Transverse colon (tissue), 4 donors: ENCODE measurements around the gene PPIG. TPM values are rescaled to one million over a fixed set of nuclear protein-coding genes. Genes with fewer than 3 reads are reported as not detected.
"Not testable (repeated sequence)": the region's sequence is repeated elsewhere in the genome, so short reads cannot be mapped to it uniquely, and the experiment has no call there.

ENCODE experiments used
- DNase-seq: peaks from one replicate; pipeline ENCODE4 v3.0.0-alpha.2; 2019
- H3K27ac ChIP-seq, 4 donors: fragments of 200-600 bp; sonication (generic); 2 replicates each; pipeline ENCODE4 v1.5.1; 2016 to 2018; ENCODE audit warnings: inconsistent platforms in 4 of 4
- H3K27me3 ChIP-seq: fragments of 200-600 bp; sonication (generic); 2 replicates; pipeline ENCODE4 v1.5.1; 2017; ENCODE audit warnings: inconsistent platforms
- H3K36me3 ChIP-seq, 4 donors: fragments of 200-600 bp; sonication (generic); 2 replicates each; pipeline ENCODE4 v1.5.1; 2017 to 2019; ENCODE audit warnings: inconsistent platforms in 4 of 4
- H3K4me1 ChIP-seq, 4 donors: fragments of 200-600 bp; sonication (generic); 2 replicates each; pipeline ENCODE4 v1.5.1; 2017 to 2020; ENCODE audit warnings: inconsistent platforms in 4 of 4
- H3K4me3 ChIP-seq, 4 donors: fragments of 200-600 bp; sonication (generic); 1 replicate in 1 of 4; 2 replicates in 3 of 4; pipeline versions ENCODE4 v1.5.1 to v1.6.1; 2017 to 2019; ENCODE audit warnings: inconsistent platforms in 4 of 4
- H3K9me3 ChIP-seq, 2 donors: fragments of 200-600 bp; sonication (generic); 2 replicates each; pipeline ENCODE4 v1.5.1; 2017 to 2019; ENCODE audit warnings: inconsistent platforms in 2 of 2
- CTCF ChIP-seq, 5 experiments: fragments of 200-600 bp in 3 of 5; fragments of 450-650 bp in 2 of 5; sonication (generic) in 3 of 5; IDR thresholded peaks; 1 replicate in 2 of 5; 2 replicates in 3 of 5; pipeline ENCODE4 v1.5.1; 2016 to 2017; ENCODE audit warnings: antibody characterized with exemption in 5 of 5, inconsistent platforms in 3 of 5, mild to moderate bottlenecking in 2 of 5, moderate library complexity in 1 of 5
- EP300 ChIP-seq: sonication (generic); formaldehyde crosslinking; IDR thresholded peaks from one replicate; pipeline ENCODE4 v1.6.1; 2017; ENCODE audit warnings: antibody characterized with exemption, low read depth
- POLR2A ChIP-seq: fragments of 450-650 bp; IDR thresholded peaks from one replicate; pipeline ENCODE4 v1.6.1; 2016; ENCODE audit warnings: antibody characterized with exemption, mild to moderate bottlenecking, moderate library complexity
- POLR2AphosphoS5 ChIP-seq, 3 donors: sonication (generic); formaldehyde crosslinking; IDR thresholded peaks; one replicate each; pipeline ENCODE4 v1.6.1; 2016; ENCODE audit warnings: antibody characterized with exemption in 3 of 3
- WGBS, 2 donors: methylation state at CpG; one replicate each; pipeline ENCODE4 v1.1.5; 2018; ENCODE audit warnings: low coverage in 1 of 2; 5-methylcytosine and 5-hydroxymethylcytosine counted together
- in situ Hi-C, 4 donors: fragments of 200-750 bp; cut with MboI; loops; one replicate each; pipeline versions ENCODE4 v1.15.0 to v1.15.1; 2017; ENCODE audit warnings: low sequenced_read_pairs in 3 of 4, low pct_ligation_motif_present in 1 of 4, low pct_unique_long_range_greater_than_20kb in 1 of 4
- intact Hi-C: fragments of 100-400 bp; cut with DNase I; formaldehyde crosslinking; loops from one replicate; pipeline ENCODE4 v1.15.1; 2023; ENCODE audit warnings: low total_unique reads
- total RNA-seq, 4 donors: library from RNA; depleted of rRNA; stranded (reverse); fragments of >200 nt; gene quantifications; one replicate each; pipeline ENCODE4 v1.1.0, GENCODE V29; 2016

The PPIG gene
- total RNA-seq, 4 donors from 2014 or later, result 25.9 to 55.7 (median 44.4) TPM

- no peaks in the 10 kb centered on the region for H3K27me3 ChIP-seq
- H3K36me3 ChIP-seq, result peaks cover 0 to 4% (median 0%) of the 10 kb centered on the region in 4 donors
- in situ Hi-C loops, result no loop called here
- H3K9me3 ChIP-seq, result no peaks in the 10 kb centered on the region
- H3K4me3 ChIP-seq, result peak within 1 kb of the TSS; percentile 55 to 83 (median 69)
- peak; percentile 94 for DNase-seq
- intact Hi-C loops, result no loop called here
- TF ChIP-seq CTCF (IDR thresholded peaks at IDR 0.05) (no peak), POLR2A (peak; percentile 50), POLR2AphosphoS5 (IDR thresholded peaks at IDR 0.05) (peak; percentile 72 to 86 (median 76)), EP300 (no peak)
- peak within 1 kb of the TSS; percentile 81 to 88 (median 84) for H3K27ac ChIP-seq
- WGBS, 2 donors, result 0% methylated on average over 4 to 33 of the region's 33 CpGs
- peaks cover 0 to 32% (median 13%) of the 10 kb centered on the region in 4 donors for H3K4me1 ChIP-seq
These were observed 10.8 kb upstream of the PPIG start, which contains the start of gene FASTKD1 for GRCh38 chr2:169573160-169573973. FASTKD1 (minus strand) TSS chr2:169573865; CDS start chr2:169572029, 1,836 bp downstream.

- Histone ChIP-seq H3K27me3 (no peaks in the 10 kb centered on the region), H3K4me3 (peak overlapping the region in 3 of 4 donors; percentile 64 to 83 (median 74)), H3K9me3 (no peaks in the 10 kb centered on the region), H3K36me3 (peaks cover 0 to 3% (median 0%) of the 10 kb centered on the region in 4 donors), H3K27ac (peak overlapping the region in 2 of 4 donors; percentile 86 to 88), H3K4me1 (peaks cover 0 to 32% (median 13%) of the 10 kb centered on the region in 4 donors)
- in situ Hi-C loops (no loop called here), intact Hi-C loops (no loop called here)
- WGBS, 2 donors, result 30 to 36% methylated on average over 5 to 6 of the region's 6 CpGs
- no peak for DNase-seq
- TF ChIP-seq POLR2AphosphoS5 (IDR thresholded peaks at IDR 0.05) (no peak), CTCF (IDR thresholded peaks at IDR 0.05) (no peak), EP300 (no peak), POLR2A (no peak)
These were observed 10.2 kb upstream of the PPIG start for GRCh38 chr2:169573974-169574299.

- 67 to 80% methylated on average over 4 to 5 of the region's 5 CpGs for WGBS, 2 donors
- intact Hi-C loops, H3K9me3 ChIP-seq, H3K27ac ChIP-seq, in situ Hi-C loops, H3K4me3 ChIP-seq, DNase-seq, H3K36me3 ChIP-seq, H3K27me3 ChIP-seq: not testable (repeated sequence)
- H3K4me1 ChIP-seq, result peaks cover 0 to 32% (median 13%) of the 10 kb centered on the region in 4 donors
These were observed 9.6 kb upstream of the PPIG start for GRCh38 chr2:169574539-169574938.

GRCh38 chr2:169575264-169575663 is 8.9 kb upstream of the PPIG start:
- H3K27me3 ChIP-seq, H3K4me3 ChIP-seq, DNase-seq, H3K36me3 ChIP-seq, intact Hi-C loops, in situ Hi-C loops, H3K27ac ChIP-seq, H3K9me3 ChIP-seq: not testable (repeated sequence)
- H3K4me1 ChIP-seq, result peaks cover 0 to 27% (median 13%) of the 10 kb centered on the region in 4 donors
- WGBS, 2 donors, result 98% methylated on average over 8 of the region's 36 CpGs; no CpG with 5 or more reads in 1 of the 2 donors

- no peaks in the 10 kb centered on the region for H3K4me1 ChIP-seq
- DNase-seq, result no peak
- no peak overlapping the region for H3K4me3 ChIP-seq
- H3K9me3 ChIP-seq, result no peaks in the 10 kb centered on the region
- H3K27me3 ChIP-seq, result no peaks in the 10 kb centered on the region
- in situ Hi-C loops, result no loop called here
- no peaks in the 10 kb centered on the region for H3K36me3 ChIP-seq
- no peak overlapping the region for H3K27ac ChIP-seq
- intact Hi-C loops, result no loop called here
- TF ChIP-seq CTCF (IDR thresholded peaks at IDR 0.05), result no peak
- no peak for TF ChIP-seq POLR2A
- no peak for TF ChIP-seq EP300
- TF ChIP-seq POLR2AphosphoS5 (IDR thresholded peaks at IDR 0.05), result no peak
- WGBS, 2 donors, result 57 to 60% methylated on average over 5 to 6 of the region's 6 CpGs
These were observed 5.1 kb upstream of the PPIG start for GRCh38 chr2:169579044-169579443.

GRCh38 chr2:169582552-169583266 is 1.4 kb upstream of the PPIG start:
- H3K9me3 ChIP-seq, DNase-seq, intact Hi-C loops, H3K36me3 ChIP-seq, H3K27me3 ChIP-seq, H3K4me3 ChIP-seq, H3K27ac ChIP-seq: not testable (repeated sequence)
- WGBS, 2 donors, result 91 to 97% methylated on average over 10 of the region's 10 CpGs
- in situ Hi-C loops, result loop anchor here in 1 of 4 donors (10.0 kb wide), 1 partner anchor 112 kb away; the partner anchor contains the start of genes CFAP210 and PHOSPHO2
- H3K4me1 ChIP-seq, result peaks cover 13 to 22% (median 19%) of the 10 kb centered on the region in 4 donors
